HG02981 (cell line): ENCODE measurements around the gene P2RY2.
"Not testable (repeated sequence)": the region's sequence is repeated elsewhere in the genome, so short reads cannot be mapped to it uniquely, and the experiment has no call there.

Experiments used
- ATAC-seq: cut with Tn5 transposase; IDR thresholded peaks from one replicate; pipeline ENCODE4 v1.9.1; 2021; ENCODE audit warnings: mild to moderate bottlenecking, moderate library complexity; ENCODE audit not compliant: unreplicated experiment

Gene P2RY2

GRCh38 chr11:73226297-73227006 is 8.4 kb downstream of the P2RY2 start:
- no peak for ATAC-seq

DNA sequence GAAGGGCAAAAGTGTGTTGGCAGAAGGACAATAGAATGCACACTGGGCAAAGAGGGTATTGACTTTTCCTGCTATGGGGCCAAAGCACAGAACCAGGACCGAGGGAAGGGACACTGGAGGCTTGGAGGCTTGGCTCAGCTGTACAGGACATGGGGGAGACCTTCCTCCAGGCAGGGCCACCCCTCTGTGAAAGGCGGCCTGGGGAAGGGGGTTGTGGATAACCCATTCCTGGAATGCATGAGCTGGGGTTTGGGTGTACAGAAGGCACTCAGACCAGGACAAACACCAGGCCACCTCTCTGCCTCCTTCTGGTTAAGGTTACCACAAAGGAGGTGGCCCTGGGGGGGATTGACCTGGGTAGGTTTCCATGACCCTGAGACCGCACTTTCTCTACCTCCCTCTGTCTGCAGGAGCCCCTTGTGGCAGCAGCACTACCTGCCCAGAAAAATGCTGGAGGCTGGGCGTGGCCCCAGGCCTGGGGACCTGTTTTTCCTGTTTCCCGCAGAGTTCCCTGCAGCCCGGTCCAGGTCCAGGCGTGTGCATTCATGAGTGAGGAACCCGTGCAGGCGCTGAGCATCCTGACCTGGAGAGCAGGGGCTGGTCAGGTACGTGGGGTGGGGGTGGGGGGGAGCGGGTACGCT is 9.6 kb downstream of the P2RY2 start:
- no peak for ATAC-seq

DNA sequence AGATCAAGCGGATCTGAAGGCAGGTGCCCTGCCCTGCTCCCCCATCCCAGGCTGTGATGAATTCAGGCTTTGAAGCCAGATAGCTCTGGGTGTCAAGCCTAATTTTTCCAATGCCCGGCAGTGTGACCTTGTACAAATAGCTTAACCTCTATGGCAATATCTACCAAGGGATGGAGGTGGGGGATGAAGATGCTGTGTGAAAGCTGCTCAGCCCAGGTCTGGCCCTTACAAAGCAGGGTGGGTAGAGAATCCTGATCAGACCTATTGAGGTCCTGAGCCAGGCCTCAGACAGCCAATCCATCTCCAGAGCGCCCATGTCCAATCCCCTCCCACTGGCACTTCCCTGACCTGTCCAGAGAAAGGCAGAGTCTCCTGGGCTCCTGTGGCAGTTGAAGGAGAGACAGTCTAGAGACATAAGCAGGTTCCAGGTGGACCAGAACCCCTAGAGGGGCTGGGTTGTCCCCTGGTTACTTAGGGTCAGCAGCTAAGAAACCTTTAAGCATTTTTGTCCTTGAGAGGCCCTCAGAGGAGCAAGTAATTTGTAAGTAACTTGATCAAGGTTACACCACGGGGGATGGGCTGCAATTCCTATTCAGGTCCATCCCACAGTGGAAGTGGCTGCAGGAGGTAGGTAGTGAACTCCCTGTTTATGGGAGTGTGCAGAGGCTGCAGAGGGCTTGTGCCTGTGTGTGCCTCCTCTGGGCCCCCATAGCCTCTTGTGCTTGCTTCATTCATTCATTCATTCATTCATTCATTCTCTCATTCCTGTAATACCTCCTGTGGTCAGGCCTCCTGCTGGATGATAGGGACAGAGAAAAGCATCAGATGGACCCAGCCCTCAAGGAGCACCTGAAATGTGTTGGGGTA is 10.4 kb downstream of the P2RY2 start:
- ATAC-seq: no peak

DNA sequence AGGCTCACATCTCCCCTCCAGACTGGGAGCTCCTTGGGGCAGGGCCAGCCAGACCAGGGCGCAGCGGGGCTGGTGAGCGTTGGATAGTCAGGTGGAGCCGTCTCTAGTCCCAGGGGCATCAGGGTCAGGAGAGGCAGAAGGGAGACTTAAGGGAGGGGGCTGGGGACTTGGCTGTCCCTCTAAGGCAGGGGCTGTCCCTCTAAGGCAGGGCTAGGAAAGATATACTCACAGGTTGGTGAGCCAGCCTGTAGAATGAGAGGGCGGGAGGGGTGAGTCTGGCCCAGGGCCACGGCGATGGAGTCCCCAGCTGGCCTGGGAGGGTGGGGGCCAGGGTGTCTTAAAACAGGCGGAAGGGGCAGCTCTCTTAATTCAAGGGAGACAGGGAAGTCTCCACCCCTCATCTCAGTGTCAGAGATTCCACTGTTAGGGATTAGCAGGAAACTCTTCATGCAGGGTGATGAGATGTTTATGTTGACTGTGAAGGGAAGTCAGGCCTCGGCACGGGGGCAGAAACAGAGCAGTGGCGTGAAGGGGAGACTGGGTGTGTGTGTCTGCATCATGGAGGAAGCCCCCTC is 11.3 kb downstream of the P2RY2 start:
- no peak for ATAC-seq

GRCh38 chr11:73229896-73230875 is 12.1 kb downstream of the P2RY2 start:
- ATAC-seq: no peak

DNA sequence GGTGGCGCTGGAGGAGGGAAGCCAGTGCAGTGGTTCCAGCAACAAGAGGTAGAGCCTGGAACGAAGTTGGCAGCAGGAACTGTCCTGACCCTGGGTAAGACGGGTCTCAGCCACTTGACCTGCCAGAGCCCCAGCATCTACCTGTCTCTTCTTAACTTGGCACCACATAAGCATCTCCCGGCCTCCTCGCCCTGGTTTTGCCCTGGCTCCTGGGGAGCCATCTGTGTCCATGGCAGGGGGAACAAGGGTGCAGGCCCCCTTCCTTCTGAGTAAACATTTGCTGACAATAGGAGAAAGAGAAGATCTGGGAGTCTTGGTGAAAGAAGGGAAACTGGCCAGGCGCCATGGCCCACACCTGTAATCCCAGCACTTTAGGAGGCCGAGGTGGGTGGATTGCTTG is 12.8 kb downstream of the P2RY2 start:
- ATAC-seq: no peak

- ATAC-seq: not testable (repeated sequence)
Observed at GRCh38 chr11:73232487-73232886, 14.4 kb downstream of the P2RY2 start.

- ATAC-seq: no peak
Observed at GRCh38 chr11:73233211-73233610, 15.1 kb downstream of the P2RY2 start.

DNA sequence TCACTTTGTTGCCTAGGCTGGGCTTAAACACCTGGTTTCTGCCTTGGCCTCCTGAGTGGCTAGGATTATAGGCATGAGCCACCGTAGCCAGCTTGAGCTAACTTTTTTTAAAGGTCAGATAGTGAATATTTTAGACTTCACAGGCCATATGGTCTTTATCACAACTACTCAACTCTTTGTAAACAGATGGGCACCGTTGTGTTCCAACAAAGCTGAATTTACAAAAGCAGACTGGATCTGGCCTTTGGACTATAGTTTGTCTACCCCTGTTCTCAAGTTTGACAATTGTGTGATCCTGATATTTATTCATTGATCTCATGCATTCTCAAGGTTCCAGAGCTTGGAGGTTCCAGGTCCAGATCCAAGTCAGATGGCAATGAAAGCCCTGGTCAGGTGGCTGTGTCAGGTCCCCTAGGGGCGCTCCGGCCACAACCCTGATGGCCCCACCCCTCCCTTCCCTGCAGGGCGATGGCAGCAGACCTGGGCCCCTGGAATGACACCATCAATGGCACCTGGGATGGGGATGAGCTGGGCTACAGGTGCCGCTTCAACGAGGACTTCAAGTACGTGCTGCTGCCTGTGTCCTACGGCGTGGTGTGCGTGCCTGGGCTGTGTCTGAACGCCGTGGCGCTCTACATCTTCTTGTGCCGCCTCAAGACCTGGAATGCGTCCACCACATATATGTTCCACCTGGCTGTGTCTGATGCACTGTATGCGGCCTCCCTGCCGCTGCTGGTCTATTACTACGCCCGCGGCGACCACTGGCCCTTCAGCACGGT is 15.8 kb downstream of the P2RY2 start:
- ATAC-seq: no peak

- ATAC-seq: no peak
Observed at GRCh38 chr11:73234471-73235181, 16.5 kb downstream of the P2RY2 start.

- ATAC-seq: no peak
Observed at GRCh38 chr11:73235236-73235786, 17.2 kb downstream of the P2RY2 start.

GRCh38 chr11:73236205-73236765 is 18.2 kb downstream of the P2RY2 start:
- ATAC-seq: no peak

- no peak for ATAC-seq
Observed at GRCh38 chr11:73236854-73237253, 18.8 kb downstream of the P2RY2 start.

DNA sequence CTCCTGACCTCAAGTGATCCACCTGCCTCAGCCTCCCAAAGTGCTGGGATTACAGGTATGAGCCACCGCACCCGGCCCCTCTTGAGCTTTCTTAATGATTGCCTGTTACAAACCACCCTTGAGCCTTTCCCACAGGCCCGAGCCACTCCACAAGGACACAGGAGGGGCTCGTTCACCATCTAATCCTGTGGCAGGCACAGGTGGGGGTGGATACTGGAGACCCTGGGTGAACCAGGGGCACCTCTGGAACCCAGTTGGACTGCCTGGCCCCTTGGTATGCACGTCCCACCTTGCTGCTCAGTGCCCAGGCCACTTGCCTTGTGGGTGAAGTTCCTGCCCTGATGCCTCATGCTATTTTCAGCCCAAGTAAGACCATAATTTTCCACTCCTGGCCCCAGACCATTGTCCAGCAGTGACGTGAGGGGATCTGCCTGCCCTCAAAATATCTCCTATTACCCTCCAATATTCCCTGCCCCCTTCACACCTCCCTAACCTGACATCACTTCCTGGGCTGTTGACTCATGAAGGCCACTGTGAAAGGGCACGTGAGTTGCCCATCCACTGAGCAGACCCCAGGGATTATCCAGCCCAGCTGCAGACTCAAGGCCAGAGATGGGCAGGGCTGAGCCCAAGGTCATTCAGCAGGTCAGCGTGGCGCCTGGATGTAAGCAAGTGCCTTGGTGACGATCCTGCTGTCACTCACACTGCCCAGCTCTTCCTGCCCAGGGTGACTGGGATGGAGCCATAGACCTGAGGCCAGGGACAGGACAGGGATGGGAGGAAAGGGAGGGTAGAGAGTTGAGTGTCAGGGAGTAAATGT is 19.6 kb downstream of the P2RY2 start:
- ATAC-seq: no peak

DNA sequence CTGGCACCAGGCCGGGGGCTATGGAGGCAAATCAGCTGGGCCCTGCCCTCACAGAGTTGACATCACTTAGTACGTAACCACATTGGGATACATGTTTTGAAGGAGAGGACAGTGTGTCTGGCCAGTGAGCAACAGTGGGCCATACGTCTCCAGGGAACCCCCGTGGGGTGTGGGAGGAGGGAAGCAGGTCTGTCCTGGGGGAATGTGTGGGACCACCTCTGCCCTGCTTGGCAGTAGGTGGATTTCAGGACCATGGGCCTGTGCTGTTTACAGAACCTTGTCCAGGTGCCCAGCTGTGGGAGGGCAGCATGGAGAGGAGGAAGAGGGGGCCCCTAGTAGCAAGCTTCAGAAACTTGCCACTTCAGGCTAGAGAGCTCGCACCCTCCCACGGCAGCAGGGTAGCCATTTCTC is 21.0 kb downstream of the P2RY2 start:
- no peak for ATAC-seq

GRCh38 chr11:73239571-73240189 is 21.6 kb downstream of the P2RY2 start:
- ATAC-seq: no peak
